MM.1S (cell line): ENCODE results near the gene UBE2Q2.

Experiments
- DNase-seq: peaks from one replicate; pipeline ENCODE4 v3.0.0-alpha.2; 2015
- H2AFZ ChIP-seq: fragments of 300-600 bp; sonication (generic); 2 replicates; pipeline ENCODE4 v1.6.0; 2016; ENCODE audit warnings: antibody characterized with exemption, low read length
- H3F3A ChIP-seq: fragments of 300-600 bp; sonication (generic); 2 replicates; pipeline ENCODE4 v1.6.1; 2016; ENCODE audit warnings: mild to moderate bottlenecking, antibody characterized with exemption, low read length, moderate library complexity, mixed read lengths; ENCODE audit not compliant: insufficient read depth
- H3K27ac ChIP-seq: fragments of 300-600 bp; sonication (generic); 2 replicates; pipeline ENCODE4 v1.5.1; 2016; ENCODE audit warnings: mild to moderate bottlenecking, low read length
- H3K27me3 ChIP-seq: fragments of 300-600 bp; sonication (generic); replicated peaks from 2 replicates; pipeline ENCODE4 v1.6.0; 2016; ENCODE audit warnings: low read length; ENCODE audit not compliant: insufficient read depth
- H3K36me3 ChIP-seq: fragments of 300-600 bp; sonication (generic); replicated peaks from 2 replicates; pipeline ENCODE4 v1.6.1; 2016; ENCODE audit warnings: mild to moderate bottlenecking, low read length, mixed read lengths; ENCODE audit not compliant: insufficient read depth
- H3K4me1 ChIP-seq: fragments of 300-600 bp; sonication (generic); 2 replicates; pipeline ENCODE4 v1.6.1; 2016; ENCODE audit warnings: low read length, mixed read lengths
- H3K4me2 ChIP-seq: fragments of 300-600 bp; sonication (generic); 2 replicates; pipeline ENCODE4 v1.6.0; 2016; ENCODE audit warnings: low read depth, low read length
- H3K4me3 ChIP-seq: fragments of 300-600 bp; sonication (generic); 2 replicates; pipeline ENCODE4 v1.5.1; 2016; ENCODE audit warnings: low read length, mixed read lengths
- H3K79me2 ChIP-seq: fragments of 300-600 bp; sonication (generic); 2 replicates; pipeline ENCODE4 v1.6.1; 2016; ENCODE audit warnings: mixed run types, low read length, mixed read lengths
- H3K9ac ChIP-seq: fragments of 300-600 bp; sonication (generic); 2 replicates; pipeline ENCODE4 v1.6.1; 2016; ENCODE audit warnings: low read length, mixed read lengths
- H3K9me2 ChIP-seq: fragments of 300-600 bp; sonication (generic); replicated peaks from 2 replicates; pipeline ENCODE4 v1.6.1; 2016; ENCODE audit warnings: mild to moderate bottlenecking, low read length, mixed read lengths; ENCODE audit not compliant: insufficient read depth
- H3K9me3 ChIP-seq: fragments of 300-600 bp; sonication (generic); replicated peaks from 2 replicates; pipeline ENCODE4 v1.6.1; 2016; ENCODE audit warnings: mild to moderate bottlenecking, low read length, mixed read lengths; ENCODE audit not compliant: insufficient read depth
- H4K20me1 ChIP-seq: fragments of 300-600 bp; sonication (generic); 2 replicates; pipeline ENCODE4 v1.6.1; 2016; ENCODE audit warnings: mild to moderate bottlenecking, low read length, moderate library complexity, mixed read lengths; ENCODE audit not compliant: insufficient read depth
- EZH2 ChIP-seq: fragments of 300-600 bp; sonication (generic); optimal IDR thresholded peaks from 2 replicates; pipeline ENCODE3; 2017; ENCODE audit warnings: low read depth, mild to moderate bottlenecking, antibody characterized with exemption, low read length, mixed read lengths
- EZH2phosphoT487 ChIP-seq: fragments of 300-600 bp; sonication (generic); IDR thresholded peaks from 2 replicates; pipeline ENCODE4 v1.6.1; 2018; ENCODE audit warnings: antibody characterized with exemption, low read length
- TF ChIP-seq, protein P1 (sequence below): fragments of 300-600 bp; sonication (generic); IDR thresholded peaks from 2 replicates; pipeline ENCODE4 v1.5.1; 2016; ENCODE audit warnings: antibody characterized with exemption, low read length, mixed read lengths

The UBE2Q2 gene

GRCh38 chr15:75924576-75924975, 81.3 kb downstream of the UBE2Q2 start:
- DNase-seq = no peak
- Histone ChIP-seq H4K20me1 (no peaks in the 10 kb centered on the region), H3K4me1 (peaks cover 19% of the 10 kb centered on the region), H3K9me2 (no peaks in the 10 kb centered on the region), H2AFZ (no peak overlapping the region), H3K27ac (no peak overlapping the region), H3K9ac (no peak overlapping the region), H3K4me3 (no peak overlapping the region), H3K27me3 (no peaks in the 10 kb centered on the region), H3F3A (peaks cover 10% of the 10 kb centered on the region), H3K9me3 (no peaks in the 10 kb centered on the region), H3K4me2 (no peak overlapping the region), H3K79me2 (0 out of 2 replicates have a peak, but pooled peaks cover 4% of the 10 kb centered on the region), H3K36me3 (no peaks in the 10 kb centered on the region)
- TF ChIP-seq EZH2phosphoT487 (no peak), EZH2 (no peak)
- TF ChIP-seq, protein P1, sequence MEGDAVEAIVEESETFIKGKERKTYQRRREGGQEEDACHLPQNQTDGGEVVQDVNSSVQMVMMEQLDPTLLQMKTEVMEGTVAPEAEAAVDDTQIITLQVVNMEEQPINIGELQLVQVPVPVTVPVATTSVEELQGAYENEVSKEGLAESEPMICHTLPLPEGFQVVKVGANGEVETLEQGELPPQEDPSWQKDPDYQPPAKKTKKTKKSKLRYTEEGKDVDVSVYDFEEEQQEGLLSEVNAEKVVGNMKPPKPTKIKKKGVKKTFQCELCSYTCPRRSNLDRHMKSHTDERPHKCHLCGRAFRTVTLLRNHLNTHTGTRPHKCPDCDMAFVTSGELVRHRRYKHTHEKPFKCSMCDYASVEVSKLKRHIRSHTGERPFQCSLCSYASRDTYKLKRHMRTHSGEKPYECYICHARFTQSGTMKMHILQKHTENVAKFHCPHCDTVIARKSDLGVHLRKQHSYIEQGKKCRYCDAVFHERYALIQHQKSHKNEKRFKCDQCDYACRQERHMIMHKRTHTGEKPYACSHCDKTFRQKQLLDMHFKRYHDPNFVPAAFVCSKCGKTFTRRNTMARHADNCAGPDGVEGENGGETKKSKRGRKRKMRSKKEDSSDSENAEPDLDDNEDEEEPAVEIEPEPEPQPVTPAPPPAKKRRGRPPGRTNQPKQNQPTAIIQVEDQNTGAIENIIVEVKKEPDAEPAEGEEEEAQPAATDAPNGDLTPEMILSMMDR = no peak

GRCh38 chr15:75925440-75925839, 82.2 kb downstream of the UBE2Q2 start:
- 0 out of 2 replicates have a peak, but pooled peaks cover 4% of the 10 kb centered on the region for H3K79me2 ChIP-seq
- no peak overlapping the region for H3K9ac ChIP-seq
- H3K4me2 ChIP-seq = no peak overlapping the region
- no peaks in the 10 kb centered on the region for H3K9me3 ChIP-seq
- H3K4me1 ChIP-seq = peaks cover 20% of the 10 kb centered on the region
- no peak overlapping the region for H3K4me3 ChIP-seq
- H3K27me3 ChIP-seq = no peaks in the 10 kb centered on the region
- H3K36me3 ChIP-seq = no peaks in the 10 kb centered on the region
- no peaks in the 10 kb centered on the region for H4K20me1 ChIP-seq
- no peak for DNase-seq
- H3K27ac ChIP-seq = no peak overlapping the region
- H3K9me2 ChIP-seq = no peaks in the 10 kb centered on the region
- H2AFZ ChIP-seq = no peak overlapping the region
- TF ChIP-seq, protein P1 = no peak
- no peak for TF ChIP-seq EZH2
- TF ChIP-seq EZH2phosphoT487 = no peak
- H3F3A ChIP-seq = peaks cover 12% of the 10 kb centered on the region

DNA sequence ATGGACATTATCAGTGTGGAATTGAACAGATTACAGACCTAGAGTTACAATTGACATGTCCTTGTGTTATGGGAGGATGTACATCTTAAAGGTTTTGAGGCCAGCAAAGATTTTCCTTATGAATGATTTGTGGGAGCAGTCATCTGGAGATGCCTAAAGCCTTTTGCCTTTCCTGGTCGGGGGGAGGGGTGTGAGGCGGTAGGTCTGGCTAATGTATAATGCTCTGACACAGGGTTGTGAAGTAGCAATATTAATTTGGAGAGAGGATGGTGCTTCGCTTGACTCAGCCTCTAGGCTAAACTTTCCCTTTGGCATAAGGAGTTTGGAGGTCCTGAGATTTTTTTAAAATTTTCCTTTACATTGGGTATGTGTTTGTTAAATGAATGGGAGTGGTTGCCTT, 83.7 kb downstream of the UBE2Q2 start:
- no peaks in the 10 kb centered on the region for H3K27me3 ChIP-seq
- no peak overlapping the region for H3K4me2 ChIP-seq
- TF ChIP-seq EZH2 (no peak), EZH2phosphoT487 (no peak)
- TF ChIP-seq, protein P1 = no peak
- H3K9me3 ChIP-seq = no peaks in the 10 kb centered on the region
- no peak overlapping the region for H3K27ac ChIP-seq
- 0 out of 2 replicates have a peak, but pooled peaks cover 4% of the 10 kb centered on the region for H3K79me2 ChIP-seq
- H2AFZ ChIP-seq = no peak overlapping the region
- no peaks in the 10 kb centered on the region for H3K9me2 ChIP-seq
- peaks cover 25% of the 10 kb centered on the region for H3K4me1 ChIP-seq
- no peak overlapping the region for H3K4me3 ChIP-seq
- H4K20me1 ChIP-seq = no peaks in the 10 kb centered on the region
- H3K36me3 ChIP-seq = no peaks in the 10 kb centered on the region
- peaks cover 12% of the 10 kb centered on the region for H3F3A ChIP-seq
- H3K9ac ChIP-seq = no peak overlapping the region
- DNase-seq = no peak
